NCI-H2107 treated with DMSO at 0.1 percent for 48 hours (cell line): ENCODE measurements around the gene TGIF1.
A peak's percentile ranks its signal among the peaks of the same experiment; 100 is the strongest.

Experiments
- DNase-seq: peaks from one replicate; lab custom pipeline; 2025; ENCODE audit not compliant: unreplicated experiment; lab: John Stamatoyannopoulos, UW

TGIF1 gene

GRCh38 chr18:3480827-3481573, 31.0 kb downstream of the TGIF1 start:
- no peak for DNase-seq

- no peak for DNase-seq
These were observed 31.8 kb downstream of the TGIF1 start for GRCh38 chr18:3481696-3482210.

- DNase-seq, result no peak
These were observed 32.3 kb downstream of the TGIF1 start for GRCh38 chr18:3482258-3482657.

GRCh38 chr18:3485153-3486149, 35.5 kb downstream of the TGIF1 start:
- DNase-seq, result no peak

GRCh38 chr18:3486512-3486911, 36.5 kb downstream of the TGIF1 start:
- no peak for DNase-seq

GRCh38 chr18:3489462-3489861, 39.5 kb downstream of the TGIF1 start:
- DNase-seq, result no peak

- no peak for DNase-seq
These were observed 42.1 kb downstream of the TGIF1 start for GRCh38 chr18:3491981-3492555.

- no peak for DNase-seq
These were observed 42.7 kb downstream of the TGIF1 start for GRCh38 chr18:3492721-3493120.

GRCh38 chr18:3493501-3494244, 43.7 kb downstream of the TGIF1 start:
- DNase-seq, result no peak

GRCh38 chr18:3494245-3494526, 44.2 kb downstream of the TGIF1 start:
- DNase-seq, result no peak

GRCh38 chr18:3494569-3494968, 44.6 kb downstream of the TGIF1 start:
- DNase-seq, result no peak

GRCh38 chr18:3495691-3496430, 45.9 kb downstream of the TGIF1 start:
- DNase-seq, result no peak

- no peak for DNase-seq
These were observed 48.9 kb downstream of the TGIF1 start for GRCh38 chr18:3498698-3499471.

GRCh38 chr18:3499501-3499900, 49.5 kb downstream of the TGIF1 start:
- DNase-seq, result no peak

GRCh38 chr18:3500016-3500415, 50.0 kb downstream of the TGIF1 start:
- no peak for DNase-seq

- DNase-seq, result no peak
These were observed 52.7 kb downstream of the TGIF1 start for GRCh38 chr18:3502650-3503049.

- DNase-seq, result no peak
These were observed 54.7 kb downstream of the TGIF1 start for GRCh38 chr18:3504637-3505036.

- peak; percentile 78 for DNase-seq
These were observed 58.9 kb downstream of the TGIF1 start for GRCh38 chr18:3508576-3509549.
